Measurements from ENCODE around the gene LRRN3.

LRRN3 gene

GRCh38 chr7:111150709-111151108 is 59.8 kb downstream of the LRRN3 start:
- no peak for DNase-seq
- intact Hi-C loops (cut with DNase I), result no loop called here

GRCh38 chr7:111159426-111159825 is 68.5 kb downstream of the LRRN3 start:
- intact Hi-C loops (cut with DNase I), result no loop called here
- DNase-seq, result no peak

- DNase-seq, result no peak
- intact Hi-C loops (cut with DNase I), result no loop called here
Observed at GRCh38 chr7:111160297-111160696, 69.4 kb downstream of the LRRN3 start.

GRCh38 chr7:111162692-111163091 is 71.8 kb downstream of the LRRN3 start:
- no peak for DNase-seq
- intact Hi-C loops (cut with DNase I), result no loop called here

- intact Hi-C loops (cut with DNase I), result no loop called here
- DNase-seq, result no peak
Observed at GRCh38 chr7:111164442-111164841, 73.5 kb downstream of the LRRN3 start.

GRCh38 chr7:111168182-111168581 is 77.3 kb downstream of the LRRN3 start:
- intact Hi-C loops (cut with DNase I), result no loop called here
- no peak for DNase-seq

- no peak for DNase-seq
- intact Hi-C loops (cut with DNase I), result no loop called here
Observed at GRCh38 chr7:111172564-111173257, 81.8 kb downstream of the LRRN3 start.

- intact Hi-C loops (cut with DNase I), result no loop called here
- no peak for DNase-seq
Observed at GRCh38 chr7:111173528-111173927, 82.6 kb downstream of the LRRN3 start.

- intact Hi-C loops (cut with DNase I), result no loop called here
- no peak for DNase-seq
Observed at GRCh38 chr7:111173990-111174389, 83.1 kb downstream of the LRRN3 start.

GRCh38 chr7:111174510-111174909 is 83.6 kb downstream of the LRRN3 start:
- DNase-seq, result no peak
- intact Hi-C loops (cut with DNase I), result no loop called here
